GM12878 (cell line): ENCODE measurements around the gene CEP135. TPM values are rescaled to one million over a fixed set of nuclear protein-coding genes. Genes with fewer than 3 reads are reported as not detected.

ENCODE experiments used
- STAT1 ChIP-seq: fragments of 450-650 bp; conservative IDR thresholded peaks from 2 replicates; pipeline ENCODE4 v1.6.1; 2014; ENCODE audit warnings: antibody characterized with exemption, mild to moderate bottlenecking
- polyA plus RNA-seq, 11 experiments: library from polyadenylated mRNA; depleted of rRNA in 4 of 11; unstranded in 6 of 11; stranded (reverse) in 5 of 11; fragments of >200 nt; fragmentation: Nextera tagmentation in 4 of 11; fragmentation: Illumina TruSeq in 1 of 11; extraction: Ambion mirVana in 4 of 11; extraction: Trizol in 1 of 11; gene quantifications; 1 replicate in 1 of 11; 2 replicates in 10 of 11; pipeline versions ENCODE4 v1.2.1 to v1.2.3, GENCODE V29; 2011 to 2016; ENCODE audit warnings: inconsistent platforms in 2 of 11, missing spikeins in 2 of 11, low read depth in 1 of 11
- total RNA-seq, 4 experiments: library from RNA; depleted of rRNA in 3 of 4; stranded (reverse); fragments of >200 nt in 3 of 4; fragmentation: Illumina TruSeq in 1 of 4; extraction: Trizol in 1 of 4; gene quantifications; 2 replicates each; pipeline versions ENCODE4 v1.2.1 to v1.2.3, GENCODE V29; 2013 to 2021

CEP135 gene
- total and polyA plus RNA-seq, 10 of the 15 experiments (the other 5 are each of a cell fraction or from before 2014, with no cell fraction given): 2.9 to 13.6 (median 10.1) TPM

GRCh38 chr4:56082829-56083228 is 134.1 kb downstream of the CEP135 start (continued):
- TF ChIP-seq STAT1: no peak
- TF ChIP-seq, all 136 proteins: peak for 0

Other genes with a start within 250 kb of the CEP135 start
- not detected in 2 replicates for gene EXOC1L, start 129.2 kb upstream of the CEP135 start, total RNA-seq (2014; rRNA removed)
- not detected in 2 replicates for gene EXOC1L, start 129.2 kb upstream of the CEP135 start, total RNA-seq (2014; rRNA removed; fragmentation: Illumina TruSeq; extraction: Trizol)
- not detected in 2 replicates for gene EXOC1L, start 129.2 kb upstream of the CEP135 start, total RNA-seq (2021)
- gene EXOC1L, start 129.2 kb upstream of the CEP135 start, polyA plus RNA-seq (2011; rRNA removed): not detected in 2 replicates
- gene EXOC1L, start 129.2 kb upstream of the CEP135 start, polyA plus RNA-seq (2014; fragmentation: Illumina TruSeq; extraction: Trizol): not detected in 2 replicates
- not detected for gene EXOC1L, start 129.2 kb upstream of the CEP135 start, polyA plus RNA-seq (2014; fragmentation: Nextera tagmentation; extraction: Ambion mirVana)
- not detected in 2 replicates for gene EXOC1L, start 129.2 kb upstream of the CEP135 start, polyA plus RNA-seq (2014; rRNA removed)
- gene EXOC1L, start 129.2 kb upstream of the CEP135 start, polyA plus RNA-seq (2016; fragmentation: Nextera tagmentation; extraction: Ambion mirVana): not detected
- gene EXOC1, start 95.3 kb upstream of the CEP135 start, total RNA-seq (2014; rRNA removed): 17.9 and 21.9 TPM in 2 replicates
- gene EXOC1, start 95.3 kb upstream of the CEP135 start, total RNA-seq (2014; rRNA removed; fragmentation: Illumina TruSeq; extraction: Trizol): 26.5 and 28.9 TPM in 2 replicates
- 17.3 and 21.0 TPM in 2 replicates for gene EXOC1, start 95.3 kb upstream of the CEP135 start, total RNA-seq (2021)
- gene EXOC1, start 95.3 kb upstream of the CEP135 start, polyA plus RNA-seq (2011; rRNA removed): 23.9 and 36.6 TPM in 2 replicates
- 35.2 and 36.6 TPM in 2 replicates for gene EXOC1, start 95.3 kb upstream of the CEP135 start, polyA plus RNA-seq (2014; fragmentation: Illumina TruSeq; extraction: Trizol)
- 10 to 100 TPM; 11.8 to 13.9 TPM for gene EXOC1, start 95.3 kb upstream of the CEP135 start, polyA plus RNA-seq (2014; fragmentation: Nextera tagmentation; extraction: Ambion mirVana)
- gene EXOC1, start 95.3 kb upstream of the CEP135 start, polyA plus RNA-seq (2014; rRNA removed): 16.0 and 21.2 TPM in 2 replicates
- gene EXOC1, start 95.3 kb upstream of the CEP135 start, polyA plus RNA-seq (2016; fragmentation: Nextera tagmentation; extraction: Ambion mirVana): 10 to 100 TPM; 18.2 to 25.1 TPM